AG04449 (cell line): ENCODE results near the gene P4HA2.

Source experiments
- CTCF ChIA-PET: fragments of 350-600 bp; formaldehyde crosslinking; extraction: SDS; loops from one replicate; lab custom pipeline; 2021; ENCODE audit warnings: antibody characterized with exemption; lab: Yijun Ruan, JAX
- POLR2A ChIA-PET: fragments of 400-600, 350-600 bp; formaldehyde crosslinking; extraction: SDS; loops from one replicate; lab custom pipeline; 2020; ENCODE audit warnings: antibody characterized with exemption, inconsistent platforms; lab: Yijun Ruan, JAX
- DNase-seq: peaks from one replicate; pipeline ENCODE4 v3.0.0-alpha.2; 2010; ENCODE audit warnings: low read depth, low spot score
- H3K4me3 ChIP-seq: 2 replicates; pipeline ENCODE4 v1.5.1; 2011; ENCODE audit warnings: low read depth, mild to moderate bottlenecking, control low read depth, low read length
- TF ChIP-seq, protein P1 (sequence below): IDR thresholded peaks from one replicate; pipeline ENCODE4 v1.5.1; 2011; ENCODE audit warnings: mild to moderate bottlenecking, moderate library complexity, low read length, control low read depth, inconsistent platforms; ENCODE audit not compliant: insufficient read depth; ENCODE audit errors: missing control alignments

The P4HA2 gene

DNA sequence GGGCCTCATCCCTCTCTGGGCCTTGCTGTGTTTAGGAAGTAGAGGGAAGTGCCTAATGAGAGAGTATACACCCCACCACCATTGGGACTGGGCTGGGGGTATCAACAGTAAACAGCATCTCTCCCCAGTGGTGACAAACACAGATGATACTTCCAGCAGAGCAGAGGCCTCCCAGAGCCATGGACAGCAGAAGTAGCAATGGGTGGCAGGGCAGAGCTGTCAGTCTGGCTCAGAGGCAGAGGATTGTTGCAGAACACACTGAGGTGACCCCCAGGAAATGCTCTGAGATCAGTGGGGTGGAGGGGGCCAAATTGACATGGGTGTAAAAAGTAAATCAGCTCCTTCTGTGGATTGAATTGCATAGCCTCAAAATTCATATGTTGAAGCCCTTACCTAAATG lies 12.1 kb upstream of the P4HA2 start:
- CTCF ChIA-PET: interaction anchor here (1.0 to 13.3 kb wide), 12 partner anchors 11 to 146 kb away, joined by 3 to 416 read pairs (median 18); partner anchors contain the start of genes P4HA2, PDLIM4 and SLC22A5
- POLR2A ChIA-PET: no interaction called here
- TF ChIP-seq, protein P1, sequence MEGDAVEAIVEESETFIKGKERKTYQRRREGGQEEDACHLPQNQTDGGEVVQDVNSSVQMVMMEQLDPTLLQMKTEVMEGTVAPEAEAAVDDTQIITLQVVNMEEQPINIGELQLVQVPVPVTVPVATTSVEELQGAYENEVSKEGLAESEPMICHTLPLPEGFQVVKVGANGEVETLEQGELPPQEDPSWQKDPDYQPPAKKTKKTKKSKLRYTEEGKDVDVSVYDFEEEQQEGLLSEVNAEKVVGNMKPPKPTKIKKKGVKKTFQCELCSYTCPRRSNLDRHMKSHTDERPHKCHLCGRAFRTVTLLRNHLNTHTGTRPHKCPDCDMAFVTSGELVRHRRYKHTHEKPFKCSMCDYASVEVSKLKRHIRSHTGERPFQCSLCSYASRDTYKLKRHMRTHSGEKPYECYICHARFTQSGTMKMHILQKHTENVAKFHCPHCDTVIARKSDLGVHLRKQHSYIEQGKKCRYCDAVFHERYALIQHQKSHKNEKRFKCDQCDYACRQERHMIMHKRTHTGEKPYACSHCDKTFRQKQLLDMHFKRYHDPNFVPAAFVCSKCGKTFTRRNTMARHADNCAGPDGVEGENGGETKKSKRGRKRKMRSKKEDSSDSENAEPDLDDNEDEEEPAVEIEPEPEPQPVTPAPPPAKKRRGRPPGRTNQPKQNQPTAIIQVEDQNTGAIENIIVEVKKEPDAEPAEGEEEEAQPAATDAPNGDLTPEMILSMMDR: no peak
- no peak for DNase-seq
- no peak overlapping the region for H3K4me3 ChIP-seq

DNA sequence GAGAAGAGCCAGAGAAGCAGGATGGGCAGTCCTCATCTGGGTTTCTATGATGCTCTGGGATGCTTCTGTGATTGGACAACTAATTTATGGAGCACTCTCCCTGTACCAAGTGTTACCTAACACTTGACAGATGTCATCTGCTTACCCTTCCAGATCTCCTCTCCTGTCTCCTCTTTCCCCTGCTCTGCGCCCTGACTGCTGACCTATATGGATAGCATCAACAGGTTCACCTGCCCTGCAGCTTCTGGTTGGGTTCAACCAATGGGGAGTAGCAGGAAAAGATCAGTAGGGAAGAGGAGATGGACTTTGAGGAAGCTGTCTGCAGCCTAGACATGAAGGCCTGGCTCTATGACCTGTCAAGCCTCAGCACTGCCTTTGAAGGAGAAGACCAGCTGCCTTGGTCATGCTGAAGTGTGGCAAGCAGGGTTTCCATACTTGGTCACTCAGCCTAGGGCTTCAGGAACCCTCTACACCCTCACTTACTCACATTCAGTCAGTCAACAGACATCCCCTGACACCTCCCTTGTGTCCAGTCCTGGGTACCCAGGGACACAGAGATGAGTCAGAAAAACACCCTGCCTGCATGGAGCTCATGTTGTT lies 11.3 kb upstream of the P4HA2 start:
- no peak for DNase-seq
- no peak overlapping the region for H3K4me3 ChIP-seq
- POLR2A ChIA-PET: interaction anchor here (1.1 kb wide), 1 partner anchor 55 kb away, joined by 6 read pairs; the partner anchor contains the start of gene SLC22A4
- TF ChIP-seq, protein P1: no peak
- CTCF ChIA-PET: interaction anchor here (1.0 to 13.3 kb wide), 35 partner anchors 10 to 185 kb away, joined by 3 to 416 read pairs (median 9); partner anchors contain the start of genes P4HA2, PDLIM4, SLC22A4 and SLC22A5

- H3K4me3 ChIP-seq: no peak overlapping the region
- no peak for DNase-seq
- TF ChIP-seq, protein P1: peak; percentile 85
- ChIA-PET CTCF (interaction anchor here (0.8 to 13.3 kb wide), 46 partner anchors 9 to 264 kb away, joined by 3 to 416 read pairs (median 6); partner anchors contain the start of genes P4HA2, PDLIM4, SLC22A4 and SLC22A5), POLR2A (interaction anchor here (0.9 to 1.3 kb wide), 3 partner anchors 21 to 56 kb away, joined by 4 to 6 read pairs (median 6); partner anchors contain the start of gene SLC22A4)
Measured at GRCh38 chr5:132238169-132238744, 10.6 kb upstream of the P4HA2 start.

DNA sequence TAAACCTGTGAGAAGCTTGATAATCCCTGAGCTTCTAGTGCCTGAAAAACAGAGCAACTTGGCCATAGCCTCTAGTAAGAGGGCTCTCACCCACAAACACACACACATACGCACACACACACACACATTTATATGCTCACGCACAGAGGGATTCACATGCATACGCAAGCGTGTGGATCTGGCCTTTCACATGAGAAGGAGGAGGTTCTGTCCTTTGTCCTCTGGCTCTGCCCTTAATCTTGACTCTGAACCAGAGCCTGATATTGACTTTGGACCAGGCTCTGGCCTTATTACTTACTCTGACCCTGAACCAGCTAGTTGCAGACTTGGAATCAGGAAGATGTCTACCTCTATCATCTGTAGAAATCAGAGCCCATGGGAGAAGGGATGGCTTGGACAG lies 10.0 kb upstream of the P4HA2 start:
- TF ChIP-seq, protein P1: no peak
- no peak overlapping the region for H3K4me3 ChIP-seq
- no peak for DNase-seq
- ChIA-PET POLR2A (interaction anchor here (0.7 to 1.3 kb wide), 4 partner anchors 11 to 56 kb away, joined by 4 to 6 read pairs (median 6); partner anchors contain the start of gene SLC22A4), CTCF (interaction anchor here (0.6 to 13.3 kb wide), 46 partner anchors 9 to 264 kb away, joined by 3 to 416 read pairs (median 6); partner anchors contain the start of genes P4HA2, PDLIM4, SLC22A4 and SLC22A5)

DNA sequence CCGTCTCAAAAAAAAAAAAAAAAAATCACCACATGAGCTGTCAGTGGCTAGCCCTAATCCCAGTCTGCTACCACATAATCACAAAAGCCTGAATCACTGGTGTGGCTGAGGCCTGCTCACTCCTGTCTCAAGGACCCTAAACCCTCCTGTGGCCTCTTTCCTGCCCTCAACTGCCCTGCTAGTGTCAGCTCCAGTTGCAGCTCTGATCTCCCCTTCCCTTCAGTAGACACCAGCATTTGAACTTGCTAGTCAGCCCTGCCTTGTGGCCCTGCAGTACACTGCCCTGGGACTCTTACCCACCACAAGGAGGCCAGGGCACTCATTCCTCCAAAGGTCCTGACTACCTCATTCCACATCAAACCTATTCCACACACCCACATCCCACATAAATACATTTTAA lies 9.5 kb upstream of the P4HA2 start:
- DNase-seq: no peak
- TF ChIP-seq, protein P1: peak; percentile 5
- H3K4me3 ChIP-seq: no peak overlapping the region
- POLR2A ChIA-PET: interaction anchor here (0.7 to 1.3 kb wide), 3 partner anchors 10 to 22 kb away, joined by 5 to 6 read pairs (median 5); no protein-coding TSS in a partner anchor
- CTCF ChIA-PET: interaction anchor here (0.6 to 13.3 kb wide), 35 partner anchors 8 to 267 kb away, joined by 3 to 416 read pairs (median 7); partner anchors contain the start of genes P4HA2, PDLIM4, SLC22A4 and SLC22A5
